PFSK-1 (cell line): ENCODE measurements around the gene TSPAN15.

Experiments used
- FOXP2 ChIP-seq: optimal IDR thresholded peaks from 2 replicates; pipeline ENCODE3; 2011; ENCODE audit warnings: borderline replicate concordance, control low read depth, inconsistent platforms; ENCODE audit not compliant: insufficient read depth; ENCODE audit errors: extremely low read length, extremely low read depth
- POLR2AphosphoS5 ChIP-seq: IDR thresholded peaks from 2 replicates; pipeline ENCODE4 v1.6.1; 2012; ENCODE audit warnings: low read depth, mild to moderate bottlenecking, control low read depth, low read length, moderate library complexity
- REST ChIP-seq, 2 experiments: IDR thresholded peaks; 2 replicates each; pipeline versions ENCODE4 v1.6.1 to v1.8.0; 2011 to 2012; ENCODE audit warnings: low read depth in 2 of 2, low read length in 2 of 2, control low read depth in 1 of 2, inconsistent platforms in 1 of 2, mild to moderate bottlenecking in 1 of 2, moderate library complexity in 1 of 2; ENCODE audit not compliant: insufficient read depth in 1 of 2
- SIN3A ChIP-seq: IDR thresholded peaks from 2 replicates; pipeline ENCODE4 v1.6.1; 2012; ENCODE audit warnings: mild to moderate bottlenecking, low read length, moderate library complexity, borderline replicate concordance; ENCODE audit not compliant: insufficient read depth
- TAF1 ChIP-seq: IDR thresholded peaks from 2 replicates; pipeline ENCODE4 v1.6.1; 2012; ENCODE audit warnings: low read length, control low read depth, borderline replicate concordance; ENCODE audit not compliant: insufficient read depth

DNA sequence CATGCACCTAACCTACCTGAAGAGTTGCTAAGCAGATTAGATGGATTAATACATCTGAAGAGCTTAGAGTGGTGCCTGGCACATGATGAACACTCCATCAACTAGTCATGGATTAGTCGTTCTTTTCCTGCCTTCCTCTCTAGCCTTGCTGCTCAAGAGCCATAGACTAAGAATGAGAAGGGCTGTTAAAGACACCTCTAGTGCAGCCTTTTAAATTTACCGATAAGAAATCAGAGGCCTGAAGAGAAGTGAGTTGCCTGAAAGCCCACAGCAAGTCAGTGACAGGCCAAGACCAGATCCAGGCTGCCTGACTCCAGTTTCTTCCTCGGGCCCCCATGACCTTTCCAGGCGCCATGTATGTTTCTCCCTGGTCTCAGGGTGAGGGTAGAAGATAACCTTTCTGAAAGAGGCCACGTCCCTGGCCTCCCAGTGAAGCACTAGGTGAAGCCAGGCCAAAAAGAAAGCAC, 6.5 kb downstream of the TSPAN15 start:
- no peak for TF ChIP-seq REST (IDR thresholded peaks at IDR 0.05; ENCODE audit: insufficient read depth in 1 of 2, low read depth in 2 of 2, low read length in 2 of 2)
- TF ChIP-seq POLR2AphosphoS5, result no peak
- no peak for TF ChIP-seq SIN3A
- TF ChIP-seq TAF1, result no peak
- TF ChIP-seq FOXP2, result no peak
